CD8-positive, alpha-beta memory T cell (primary cell): ENCODE measurements around the gene NUP188. TPM values are rescaled to one million over a fixed set of nuclear protein-coding genes. Genes with fewer than 3 reads are reported as not detected.
A peak's percentile ranks its signal among the peaks of the same experiment; 100 is the strongest.
"Not testable (repeated sequence)": the region's sequence is repeated elsewhere in the genome, so short reads cannot be mapped to it uniquely, and the experiment has no call there.

Experiments
- CTCF ChIA-PET: fragments of 350-600 bp; sonication (Branson Sonifier 250); formaldehyde crosslinking; loops from one replicate; lab custom pipeline; 2021; ENCODE audit warnings: antibody characterized with exemption; lab: Charles Lee
- POLR2A ChIA-PET: fragments of 350-600 bp; sonication (Branson Sonifier 250); formaldehyde crosslinking; loops from one replicate; lab custom pipeline; 2021; ENCODE audit warnings: antibody characterized with exemption; lab: Charles Lee
- DNase-seq, 5 donors: peaks; one replicate each; pipeline versions ENCODE4 v3.0.0 to v3.0.0-alpha.2; 2020 to 2022; ENCODE audit warnings: mixed read lengths in 1 of 5
- H3K27ac ChIP-seq: one replicate; pipeline ENCODE4 v1.7.0; 2013; ENCODE audit warnings: low read depth, mild to moderate bottlenecking, low read length, moderate library complexity
- H3K27me3 ChIP-seq: 2 replicates; pipeline ENCODE4 v1.7.0; 2013; ENCODE audit warnings: low read length, mild to moderate bottlenecking; ENCODE audit not compliant: insufficient read depth, poor library complexity, severe bottlenecking
- H3K36me3 ChIP-seq: 2 replicates; pipeline ENCODE4 v1.7.0; 2013; ENCODE audit warnings: mild to moderate bottlenecking, low read length, moderate library complexity; ENCODE audit not compliant: insufficient read depth
- H3K4me1 ChIP-seq: 2 replicates; pipeline ENCODE4 v1.7.0; 2013; ENCODE audit warnings: mild to moderate bottlenecking, low read length, moderate library complexity; ENCODE audit not compliant: insufficient read depth
- H3K4me3 ChIP-seq: 2 replicates; pipeline ENCODE4 v1.7.0; 2013; ENCODE audit warnings: mild to moderate bottlenecking, low read length
- H3K9me3 ChIP-seq: 2 replicates; pipeline ENCODE4 v1.7.0; 2013; ENCODE audit warnings: mild to moderate bottlenecking, low read length
- H3K27ac Mint-ChIP-seq, 8 donors: one replicate each; pipeline ENCODE4 v1.8.0; 2020 to 2021; ENCODE audit warnings: mixed read lengths in 8 of 8, mild to moderate bottlenecking in 6 of 8, inconsistent platforms in 3 of 8, moderate library complexity in 3 of 8
- H3K27me3 Mint-ChIP-seq, 2 donors: one replicate each; pipeline ENCODE4 v1.8.0; 2020 to 2021; ENCODE audit warnings: mixed read lengths in 2 of 2, mild to moderate bottlenecking in 1 of 2, moderate library complexity in 1 of 2
- H3K36me3 Mint-ChIP-seq, 3 donors: one replicate each; pipeline ENCODE4 v1.8.0; 2020 to 2021; ENCODE audit warnings: mixed read lengths in 3 of 3, inconsistent platforms in 1 of 3, mild to moderate bottlenecking in 1 of 3
- H3K4me1 Mint-ChIP-seq, 3 donors: one replicate each; pipeline ENCODE4 v1.8.0; 2020 to 2021; ENCODE audit warnings: mixed read lengths in 3 of 3, inconsistent platforms in 1 of 3, mild to moderate bottlenecking in 1 of 3
- H3K4me3 Mint-ChIP-seq, 7 donors: one replicate each; pipeline ENCODE4 v1.8.0; 2020 to 2021; ENCODE audit warnings: mixed read lengths in 7 of 7, mild to moderate bottlenecking in 6 of 7, moderate library complexity in 4 of 7, inconsistent platforms in 2 of 7
- H3K9me3 Mint-ChIP-seq, 5 donors: one replicate each; pipeline ENCODE4 v1.8.0; 2020 to 2022; ENCODE audit warnings: mixed read lengths in 5 of 5, mild to moderate bottlenecking in 3 of 5, moderate library complexity in 2 of 5, inconsistent platforms in 1 of 5
- polyA plus RNA-seq: library from polyadenylated mRNA; unstranded; fragments of 300-500 nt; fragmentation: Illumina TruSeq; gene quantifications from one replicate; pipeline ENCODE4 v1.2.3, GENCODE V29; 2021
- total RNA-seq, 2 experiments: library from RNA; stranded (reverse); gene quantifications; one replicate each; pipeline ENCODE4 v1.2.3, GENCODE V29; 2021

NUP188 gene
- total and polyA plus RNA-seq, 3 experiments from 2014 or later: 41.3 to 150 (median 144) TPM

GRCh38 chr9:128998462-128998861, 51.0 kb downstream of the NUP188 start:
- Histone ChIP-seq H3K27me3 (no peaks in the 10 kb centered on the region), H3K4me3 (no peak overlapping the region), H3K27ac (no peak overlapping the region), H3K36me3 (peaks cover 76% of the 10 kb centered on the region), H3K4me1 (no peaks in the 10 kb centered on the region), H3K9me3 (no peaks in the 10 kb centered on the region)
- Mint-ChIP-seq H3K27me3 (no peaks in the 10 kb centered on the region), H3K9me3 (no peaks in the 10 kb centered on the region), H3K27ac (peak overlapping the region in 2 of 8 donors; percentile 43 to 50), H3K4me3 (no peak overlapping the region), H3K4me1 (no peaks in the 10 kb centered on the region), H3K36me3 (peaks cover 3 to 94% (median 39%) of the 10 kb centered on the region in 3 donors)
- ChIA-PET POLR2A (no interaction called here), CTCF (interaction anchor here (1.5 kb wide), 1 partner anchor 10 kb away, joined by 5 read pairs; no protein-coding TSS in a partner anchor)
- no peak for DNase-seq

DNA sequence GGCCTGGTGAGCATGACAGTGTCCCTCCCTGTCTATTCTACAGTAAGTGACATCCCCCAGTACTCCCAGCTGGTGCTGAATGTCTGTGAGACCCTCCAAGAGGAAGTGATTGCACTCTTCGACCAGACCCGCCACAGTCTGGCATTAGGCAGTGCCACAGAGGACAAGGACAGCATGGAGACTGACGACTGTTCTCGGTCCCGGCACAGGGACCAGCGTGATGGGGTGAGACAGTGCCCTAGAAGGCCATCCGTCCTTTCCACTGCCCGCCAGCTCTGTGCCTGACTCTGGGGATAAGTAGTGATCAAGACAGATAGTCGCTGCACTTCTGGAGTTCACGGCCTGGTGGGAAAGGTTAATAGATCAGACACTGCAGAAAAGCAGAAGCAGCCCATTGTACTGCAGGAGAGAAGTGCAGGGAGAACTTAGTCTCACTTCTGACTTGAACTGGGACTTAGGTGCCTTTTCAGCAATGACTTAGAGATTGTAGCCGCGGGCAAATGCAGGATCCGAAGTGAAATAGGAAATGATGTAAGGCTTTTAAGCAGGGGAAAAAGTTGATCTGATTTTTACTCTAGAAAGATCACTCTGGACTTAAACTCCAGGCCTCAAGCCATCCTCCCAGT, 52.2 kb downstream of the NUP188 start:
- DNase-seq: no peak
- Mint-ChIP-seq H3K4me1 (no peaks in the 10 kb centered on the region), H3K27me3 (no peaks in the 10 kb centered on the region), H3K27ac (peak overlapping the region in 3 of 8 donors; percentile 12 to 55 (median 14)), H3K4me3 (no peak overlapping the region), H3K36me3 (peaks cover 3 to 89% (median 31%) of the 10 kb centered on the region in 3 donors), H3K9me3 (no peaks in the 10 kb centered on the region)
- H3K27me3 ChIP-seq: no peaks in the 10 kb centered on the region
- H3K36me3 ChIP-seq: peaks cover 64% of the 10 kb centered on the region
- H3K4me1 ChIP-seq: no peaks in the 10 kb centered on the region
- CTCF ChIA-PET: interaction anchor here (0.6 kb wide), 1 partner anchor 46 kb away, joined by 3 read pairs; no protein-coding TSS in a partner anchor
- POLR2A ChIA-PET: no interaction called here
- H3K4me3 ChIP-seq: no peak overlapping the region
- no peaks in the 10 kb centered on the region for H3K9me3 ChIP-seq
- no peak overlapping the region for H3K27ac ChIP-seq

DNA sequence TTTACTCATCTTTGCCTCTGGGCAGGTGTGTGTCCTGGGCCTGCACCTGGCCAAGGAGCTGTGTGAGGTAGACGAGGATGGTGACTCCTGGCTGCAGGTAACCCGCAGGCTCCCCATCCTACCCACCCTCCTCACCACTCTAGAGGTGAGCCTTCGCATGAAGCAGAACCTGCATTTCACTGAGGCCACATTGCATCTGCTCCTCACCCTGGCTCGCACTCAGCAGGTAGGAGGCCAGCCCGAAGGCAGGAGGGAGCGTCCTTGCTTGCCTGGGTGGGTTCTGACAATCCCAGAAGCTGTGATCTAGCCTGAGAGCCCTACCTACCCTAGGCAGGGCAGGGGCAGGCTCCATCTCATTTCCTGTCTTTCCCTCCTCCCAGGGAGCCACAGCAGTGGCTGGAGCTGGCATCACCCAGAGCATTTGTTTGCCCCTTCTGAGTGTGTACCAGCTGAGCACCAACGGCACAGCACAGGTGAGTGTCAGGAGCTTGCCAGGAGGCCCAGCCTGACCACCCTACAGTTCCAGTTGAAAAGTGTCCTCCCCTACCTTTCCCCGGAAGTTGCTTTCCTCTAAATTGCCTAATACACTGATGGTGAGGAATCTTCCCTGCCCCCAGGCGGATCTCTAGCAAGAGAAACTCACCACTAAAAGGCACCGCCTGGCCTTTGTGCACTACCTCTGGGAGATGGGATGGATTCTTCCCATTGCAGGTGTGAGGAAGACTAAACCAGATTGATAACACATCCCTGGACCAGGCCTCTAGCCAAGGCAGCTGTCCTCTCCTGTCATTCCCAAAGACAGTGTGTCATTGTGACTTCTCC, 54.2 kb downstream of the NUP188 start:
- no peaks in the 10 kb centered on the region for H3K27me3 Mint-ChIP-seq

GRCh38 chr9:129002992-129003391, 55.5 kb downstream of the NUP188 start:
- Histone ChIP-seq H3K4me3 (no peak overlapping the region), H3K4me1 (no peaks in the 10 kb centered on the region), H3K9me3 (no peaks in the 10 kb centered on the region), H3K36me3 (peaks cover 37% of the 10 kb centered on the region), H3K27me3 (no peaks in the 10 kb centered on the region), H3K27ac (no peak overlapping the region)
- CTCF ChIA-PET: no interaction called here
- no peaks in the 10 kb centered on the region for H3K27me3 Mint-ChIP-seq
- H3K27ac Mint-ChIP-seq: no peak overlapping the region
- H3K4me1 Mint-ChIP-seq: no peaks in the 10 kb centered on the region
- H3K9me3 Mint-ChIP-seq: no peaks in the 10 kb centered on the region
- DNase-seq: no peak
- H3K4me3 Mint-ChIP-seq: no peak overlapping the region
- H3K36me3 Mint-ChIP-seq: peaks cover 3 to 90% (median 13%) of the 10 kb centered on the region in 3 donors
- POLR2A ChIA-PET: no interaction called here

More for the DNA sequence above, 54.2 kb downstream of the NUP188 start:
- Mint-ChIP-seq H3K36me3 (peaks cover 3 to 91% (median 17%) of the 10 kb centered on the region in 3 donors), H3K4me1 (no peaks in the 10 kb centered on the region), H3K27ac (peak overlapping the region in 2 of 8 donors; percentile 14 to 83), H3K4me3 (no peak overlapping the region), H3K9me3 (no peaks in the 10 kb centered on the region)
- H3K27me3 ChIP-seq: no peaks in the 10 kb centered on the region
- H3K27ac ChIP-seq: no peak overlapping the region
- H3K4me3 ChIP-seq: no peak overlapping the region
- no peak for DNase-seq
- no peaks in the 10 kb centered on the region for H3K4me1 ChIP-seq
- peaks cover 46% of the 10 kb centered on the region for H3K36me3 ChIP-seq
- no peaks in the 10 kb centered on the region for H3K9me3 ChIP-seq
- ChIA-PET POLR2A (no interaction called here), CTCF (no interaction called here)

DNA sequence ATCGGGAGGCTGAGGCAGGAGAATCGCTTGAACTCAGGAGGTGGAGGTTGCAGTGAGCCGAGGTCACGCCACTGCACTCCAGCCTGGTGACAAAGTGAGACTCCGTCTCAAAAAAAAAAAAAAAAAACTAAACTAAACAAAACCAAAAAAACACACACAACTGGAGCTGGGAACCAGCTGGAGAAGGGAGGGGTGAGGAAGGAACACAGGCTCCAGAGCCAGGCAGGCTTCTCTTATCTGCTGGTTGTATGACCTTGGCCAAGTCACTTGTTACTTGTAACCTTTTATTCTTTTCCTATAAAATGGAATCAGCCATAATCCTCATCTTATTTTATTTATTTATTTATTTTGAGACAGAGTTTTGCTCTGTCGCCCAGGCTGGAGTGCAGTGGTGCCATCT, 56.7 kb downstream of the NUP188 start:
- H3K4me3 Mint-ChIP-seq, H3K27me3 ChIP-seq, CTCF ChIA-PET, H3K27ac ChIP-seq, H3K4me3 ChIP-seq, H3K9me3 Mint-ChIP-seq, H3K9me3 ChIP-seq, H3K4me1 Mint-ChIP-seq, H3K27me3 Mint-ChIP-seq, H3K4me1 ChIP-seq, DNase-seq, POLR2A ChIA-PET: not testable (repeated sequence)
- peaks cover 27% of the 10 kb centered on the region for H3K36me3 ChIP-seq
- Mint-ChIP-seq H3K36me3 (peaks cover 3 to 85% (median 13%) of the 10 kb centered on the region in 3 donors), H3K27ac (peak overlapping the region in 1 of 8 donors; percentile 79)

- H3K4me3 ChIP-seq: no peak overlapping the region
- DNase-seq: no peak
- no peaks in the 10 kb centered on the region for H3K4me1 Mint-ChIP-seq
- H3K27me3 ChIP-seq: no peaks in the 10 kb centered on the region
- H3K9me3 Mint-ChIP-seq: no peaks in the 10 kb centered on the region
- no peaks in the 10 kb centered on the region for H3K4me1 ChIP-seq
- ChIA-PET POLR2A (no interaction called here), CTCF (interaction anchor here (0.9 to 1.3 kb wide), 3 partner anchors 13 to 126 kb away, joined by 3 read pairs; no protein-coding TSS in a partner anchor)
- H3K9me3 ChIP-seq: no peaks in the 10 kb centered on the region
- no peak overlapping the region for H3K4me3 Mint-ChIP-seq
- H3K27me3 Mint-ChIP-seq: no peaks in the 10 kb centered on the region
- peak overlapping the region in 3 of 8 donors; percentile 50 to 84 (median 71) for H3K27ac Mint-ChIP-seq
- H3K36me3 ChIP-seq: peaks cover 17% of the 10 kb centered on the region
- H3K27ac ChIP-seq: no peak overlapping the region
- peaks cover 3 to 84% (median 8%) of the 10 kb centered on the region in 3 donors for H3K36me3 Mint-ChIP-seq
Measured at GRCh38 chr9:129005336-129005997, 58.0 kb downstream of the NUP188 start.

GRCh38 chr9:129006328-129007034, 59.0 kb downstream of the NUP188 start:
- POLR2A ChIA-PET: no interaction called here
- H3K36me3 Mint-ChIP-seq: peaks cover 0 to 82% (median 6%) of the 10 kb centered on the region in 3 donors
- H3K27ac ChIP-seq: no peak overlapping the region

More at GRCh38 chr9:129006328-129007034, 59.0 kb downstream of the NUP188 start:
- no peaks in the 10 kb centered on the region for H3K27me3 Mint-ChIP-seq
- H3K4me3 ChIP-seq: no peak overlapping the region
- DNase-seq: peak in 2 of 5 donors; percentile 27 to 29
- no peaks in the 10 kb centered on the region for H3K4me1 ChIP-seq
- CTCF ChIA-PET: interaction anchor here (0.9 to 1.8 kb wide), 4 partner anchors 13 to 22 kb away, joined by 3 to 6 read pairs (median 4); partner anchors contain the start of gene SH3GLB2
- H3K9me3 ChIP-seq: no peaks in the 10 kb centered on the region
- no peaks in the 10 kb centered on the region for H3K27me3 ChIP-seq
- no peaks in the 10 kb centered on the region for H3K9me3 Mint-ChIP-seq
- peak overlapping the region in 2 of 8 donors; percentile 38 to 68 for H3K27ac Mint-ChIP-seq
- no peak overlapping the region for H3K4me3 Mint-ChIP-seq
- peaks cover 11% of the 10 kb centered on the region for H3K36me3 ChIP-seq
- no peaks in the 10 kb centered on the region for H3K4me1 Mint-ChIP-seq
